ENCODE measurements around the gene PDZD7.

The PDZD7 gene

DNA sequence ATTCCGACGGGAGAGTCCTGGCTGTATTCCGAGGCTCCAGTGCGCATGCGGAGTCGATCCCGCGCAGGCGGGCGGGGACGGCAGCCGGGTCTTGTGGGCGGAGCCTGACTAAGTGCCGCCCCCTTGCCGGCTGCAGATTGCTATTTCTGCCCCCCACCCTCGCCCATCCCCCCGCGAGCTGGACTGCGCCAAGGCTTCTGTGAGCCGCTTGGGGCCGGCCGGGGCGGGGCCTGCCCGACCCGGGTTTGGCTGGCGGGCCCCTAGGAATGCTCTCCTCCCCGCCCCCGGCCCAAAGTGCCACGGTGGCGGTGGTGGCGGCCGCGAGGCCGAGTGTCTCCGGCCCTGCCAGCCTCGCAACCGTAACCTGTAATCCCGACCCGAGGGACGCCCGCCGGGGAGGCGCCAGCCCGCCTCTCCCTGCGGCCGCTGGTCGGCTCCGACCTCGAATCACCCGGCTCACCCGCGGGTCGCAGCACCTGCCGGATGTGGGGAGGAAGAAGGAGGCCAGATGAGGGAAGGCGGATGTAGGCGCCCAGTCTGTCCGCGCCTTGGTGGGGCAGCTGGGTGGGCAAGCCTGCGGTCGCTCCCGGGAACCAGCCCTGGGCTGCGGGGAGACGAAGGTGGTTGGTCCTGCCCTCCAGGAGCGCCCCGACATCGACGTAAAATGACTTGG lies 30.2 kb upstream of the PDZD7 start:
- peak; percentile 97 for DNase-seq

DNA sequence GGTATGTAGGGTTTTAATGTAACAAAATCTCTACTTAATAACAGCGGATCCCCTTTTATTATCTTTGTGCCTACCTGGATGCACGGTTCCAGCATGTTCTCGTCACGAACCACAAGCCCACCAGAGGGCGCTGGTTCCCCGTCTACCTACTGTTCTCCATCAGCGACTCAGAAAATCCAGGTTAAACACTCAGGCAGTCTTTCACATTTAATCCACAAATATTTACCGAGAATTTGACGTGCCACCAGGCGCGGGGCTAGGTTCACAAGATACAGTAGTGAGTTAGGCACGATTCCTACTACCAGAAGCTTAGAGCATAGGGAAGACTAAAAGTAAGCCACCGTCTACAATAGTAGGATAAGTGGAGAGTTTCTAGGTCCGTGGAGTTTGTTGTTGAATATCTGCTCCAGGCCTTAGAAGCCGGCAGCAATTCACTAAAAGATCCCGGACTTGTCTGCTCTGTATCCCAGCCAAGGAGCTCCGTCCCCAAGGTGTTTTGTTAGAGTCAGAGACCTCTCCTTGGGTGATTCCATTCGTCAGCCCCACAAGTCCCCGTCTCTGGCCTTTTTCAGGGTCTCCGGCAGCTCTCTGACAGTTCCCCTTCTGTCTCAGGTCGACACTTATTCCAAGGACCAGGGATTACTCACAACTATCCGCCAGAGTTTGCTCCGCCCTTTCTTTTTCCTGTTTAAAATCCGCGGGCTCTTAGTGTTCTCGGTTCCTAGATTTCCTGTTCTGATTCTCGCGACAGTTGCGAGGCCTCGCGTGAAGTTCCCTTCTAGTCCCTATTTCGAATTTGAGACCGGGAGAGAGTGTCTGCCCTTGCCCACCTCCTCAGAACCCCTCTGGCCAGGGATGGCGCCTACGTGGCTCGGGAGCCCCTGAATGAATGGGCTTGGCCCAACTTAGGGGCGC lies 29.4 kb upstream of the PDZD7 start:
- DNase-seq: peak; percentile 95

DNA sequence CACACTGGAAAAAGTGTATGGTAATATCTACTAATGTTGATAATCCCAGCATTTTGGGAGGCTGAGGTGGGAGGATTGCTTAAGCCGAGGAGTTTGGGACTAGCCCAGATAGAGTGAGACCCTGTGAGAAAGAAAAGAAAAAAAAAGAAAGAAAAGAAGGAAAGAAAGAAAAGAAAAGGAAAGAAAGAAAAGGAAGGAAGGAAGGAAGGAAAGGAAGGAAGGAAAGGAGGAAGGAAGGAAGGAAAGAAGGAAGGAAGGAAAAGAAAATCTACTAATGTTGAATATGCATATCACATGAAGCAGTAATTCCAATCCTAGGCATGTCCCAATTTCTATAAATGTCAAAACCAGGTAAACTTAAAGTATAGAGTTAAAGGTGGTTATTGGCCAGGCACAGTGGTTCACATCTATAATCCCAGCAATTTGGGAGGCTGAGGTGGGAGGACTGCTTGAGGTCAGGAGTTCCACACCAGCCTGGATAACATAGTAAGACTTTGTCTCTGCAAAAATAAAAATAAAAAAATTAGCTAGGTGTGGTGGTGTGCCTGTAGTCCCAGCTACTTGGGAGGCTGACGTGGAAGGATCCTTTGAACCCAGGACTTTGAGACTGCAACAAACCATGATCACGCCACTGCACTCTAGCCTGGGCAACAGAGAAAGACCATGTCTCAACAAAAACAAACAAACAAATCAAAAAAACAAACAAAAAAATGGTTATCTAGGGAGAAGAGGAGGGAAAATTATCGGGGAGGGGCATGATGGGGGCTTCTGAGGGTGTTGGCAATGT lies 25.6 kb upstream of the PDZD7 start:
- DNase-seq: no peak

DNA sequence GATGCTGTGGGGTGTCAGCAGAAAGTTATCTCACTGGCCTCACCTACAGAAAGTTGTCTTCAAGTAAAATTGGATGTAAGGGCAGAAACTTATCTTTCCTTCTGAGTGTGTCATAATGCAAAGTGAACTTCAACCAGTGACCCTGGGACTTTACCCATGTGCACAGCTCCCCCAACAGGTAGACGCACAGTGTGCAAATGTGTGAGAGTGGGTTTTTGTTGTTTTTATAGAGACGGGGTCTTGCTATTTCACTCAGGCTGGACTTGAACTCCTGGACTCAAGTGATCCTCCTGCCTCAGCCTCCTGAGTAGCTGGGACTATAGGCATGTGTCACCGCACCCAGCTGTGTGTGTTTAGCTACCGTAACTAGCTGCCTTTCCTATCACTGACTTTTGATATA lies 24.5 kb upstream of the PDZD7 start:
- DNase-seq: no peak

DNA sequence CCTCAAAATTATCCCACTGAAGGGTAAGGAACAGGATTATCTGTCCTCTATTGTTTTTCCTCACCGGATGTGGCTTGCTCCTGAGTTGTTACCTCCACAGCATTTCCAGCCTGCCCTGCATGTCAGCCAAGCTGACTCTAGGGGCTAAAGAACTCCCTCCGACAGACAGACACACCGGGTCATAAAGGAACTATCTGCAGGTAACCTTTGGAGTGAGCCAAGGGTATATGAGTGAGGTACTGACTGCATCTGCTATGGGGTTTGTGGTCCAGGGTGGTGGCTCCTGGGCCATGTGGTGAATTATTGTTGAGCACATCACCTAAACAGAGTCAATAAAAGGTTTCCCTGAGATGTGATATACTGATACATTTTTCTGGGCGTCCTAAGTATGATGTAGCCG lies 23.9 kb upstream of the PDZD7 start:
- no peak for DNase-seq

DNA sequence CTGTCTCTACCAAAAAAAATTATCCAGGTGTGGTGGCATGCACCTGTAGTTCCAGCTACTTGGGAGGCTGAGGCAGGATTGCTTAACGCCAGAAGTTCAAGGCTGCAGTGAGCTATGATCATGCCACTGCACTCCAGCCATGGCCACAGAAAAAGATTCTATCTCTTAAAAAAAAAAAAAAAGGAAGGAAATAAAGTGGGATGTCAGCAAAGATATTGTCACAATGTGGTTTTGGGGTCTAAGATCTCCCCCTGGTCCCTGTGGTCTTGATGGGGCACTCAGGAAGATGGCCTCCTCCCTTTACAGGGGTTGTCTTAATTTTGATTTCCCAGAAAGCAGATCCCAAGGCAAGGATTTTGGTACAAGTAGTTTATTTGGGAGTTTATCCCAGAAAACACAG lies 23.4 kb upstream of the PDZD7 start:
- DNase-seq: no peak

DNA sequence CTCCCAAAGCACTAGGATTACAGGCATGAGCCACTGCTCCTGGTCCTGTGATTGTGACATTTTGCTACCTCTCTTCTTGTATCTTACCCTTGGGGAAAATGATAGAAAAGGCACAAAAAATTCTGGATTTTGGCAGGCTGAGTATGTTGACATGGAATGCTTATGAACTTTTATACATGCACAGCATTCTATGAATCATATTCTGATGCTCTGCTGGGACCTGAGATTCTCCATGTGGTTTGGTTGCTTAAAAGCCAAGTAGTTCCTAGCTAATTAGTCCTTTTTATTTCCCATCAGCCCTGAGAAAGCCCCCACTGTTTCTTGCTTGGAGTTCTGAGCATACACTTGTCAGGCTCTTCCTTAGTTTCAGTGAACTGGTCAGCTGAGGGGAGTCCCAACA lies 22.6 kb upstream of the PDZD7 start:
- DNase-seq: no peak

DNA sequence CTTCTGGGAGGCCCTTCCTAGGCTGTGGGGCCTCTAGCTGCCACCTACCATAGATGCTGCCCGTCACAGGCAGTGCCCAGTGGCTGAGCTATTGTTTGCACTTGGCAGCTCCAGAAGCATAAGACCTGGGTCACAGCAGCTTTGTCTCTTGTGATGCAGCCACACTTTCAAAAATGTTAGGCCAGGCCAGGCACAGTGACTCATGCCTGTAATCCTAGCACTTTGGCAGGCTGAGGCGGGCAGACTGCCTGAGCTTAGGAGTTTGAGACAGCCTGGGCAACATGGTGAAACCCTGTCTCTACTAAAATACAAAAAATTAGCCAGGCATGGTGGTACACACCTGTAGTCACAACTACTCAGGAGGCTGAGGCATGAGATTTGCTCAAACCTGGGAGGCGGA lies 21.4 kb upstream of the PDZD7 start:
- DNase-seq: peak; percentile 74

DNA sequence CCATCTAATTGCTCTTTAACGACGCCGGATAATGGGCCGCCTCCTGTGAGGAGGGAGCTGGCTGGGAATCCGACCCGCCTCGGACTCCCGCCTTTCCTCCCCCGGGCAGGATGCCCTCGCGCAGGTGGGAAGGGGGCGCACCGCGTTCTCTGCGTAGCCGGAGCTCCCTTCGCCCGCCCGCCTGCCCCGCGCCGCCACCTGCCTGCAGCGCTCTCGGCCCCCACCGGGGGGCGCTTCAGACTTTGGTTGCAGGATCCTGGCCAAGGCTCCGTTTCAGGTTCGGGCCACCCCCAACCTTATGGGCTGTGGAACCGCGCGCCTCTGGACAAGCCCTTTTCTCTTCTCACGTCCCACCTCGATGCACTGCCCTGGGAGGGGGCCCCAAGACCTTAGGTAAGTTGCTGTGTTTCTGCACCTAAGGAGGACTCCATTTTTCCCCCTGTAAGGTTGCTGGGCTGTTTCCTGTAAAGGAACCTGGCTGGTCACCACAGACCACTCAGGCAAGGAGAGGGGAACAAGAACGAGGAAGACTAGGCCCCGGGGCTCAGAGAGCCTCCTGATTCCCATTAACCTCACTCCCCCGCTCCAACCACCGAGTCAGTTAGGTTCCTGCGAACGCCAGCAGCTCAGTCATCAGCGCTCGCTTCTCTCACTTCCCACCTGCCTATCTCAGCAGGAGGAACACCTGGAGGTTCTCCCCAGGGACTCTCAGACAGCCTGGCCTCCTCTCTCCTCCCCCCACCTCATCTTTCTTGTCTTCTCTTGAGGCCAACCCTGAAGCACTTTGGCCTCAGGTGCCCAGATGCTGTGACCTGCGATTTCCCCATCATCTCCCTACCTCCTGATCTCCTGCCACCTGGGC lies 19.5 kb upstream of the PDZD7 start:
- peak; percentile 90 for DNase-seq

DNA sequence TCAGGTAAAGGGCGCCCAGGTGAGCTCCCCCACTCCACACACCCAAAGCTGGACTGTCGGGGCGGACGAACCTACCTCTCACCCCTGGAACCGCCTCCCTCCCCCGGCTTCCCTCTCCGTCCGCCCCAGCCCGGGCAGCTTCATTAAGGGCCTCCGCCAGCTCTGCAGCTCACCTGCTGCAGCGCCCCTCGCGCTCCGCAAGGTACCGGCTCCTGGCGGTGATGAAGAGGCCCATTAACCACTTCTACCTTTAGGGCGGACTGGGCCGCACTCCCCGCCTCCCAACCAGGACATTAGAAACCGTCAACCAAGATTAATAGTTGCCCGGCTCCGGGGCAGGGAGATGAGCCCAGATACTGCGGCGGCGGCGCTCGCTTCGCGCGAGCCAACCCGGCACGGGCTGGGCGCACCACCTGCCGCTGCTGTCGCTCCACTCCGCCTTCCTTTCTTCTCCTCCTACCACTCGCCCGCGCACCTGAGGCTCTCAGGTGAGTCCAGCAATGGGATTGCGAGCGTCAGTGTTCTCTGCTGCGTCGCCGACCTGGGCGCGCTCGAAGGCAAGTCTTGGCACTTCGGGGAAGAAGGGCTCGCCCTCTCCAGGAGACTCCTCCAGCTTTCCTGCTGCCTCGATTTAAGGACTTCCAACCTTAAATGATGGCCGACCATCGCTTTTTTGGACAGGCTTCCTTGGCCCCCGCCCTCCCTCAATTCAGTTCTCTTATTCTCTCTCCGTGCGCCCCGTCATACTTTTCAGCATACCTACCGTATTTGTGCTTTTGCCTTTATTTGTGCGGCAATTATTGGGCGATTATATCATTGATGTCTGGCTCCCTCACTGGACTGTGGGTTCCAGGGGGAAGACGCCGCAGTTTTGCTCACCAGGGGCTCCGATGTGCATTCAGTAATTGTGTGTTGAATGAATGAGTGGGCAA lies 17.3 kb upstream of the PDZD7 start:
- DNase-seq: peak; percentile 75

DNA sequence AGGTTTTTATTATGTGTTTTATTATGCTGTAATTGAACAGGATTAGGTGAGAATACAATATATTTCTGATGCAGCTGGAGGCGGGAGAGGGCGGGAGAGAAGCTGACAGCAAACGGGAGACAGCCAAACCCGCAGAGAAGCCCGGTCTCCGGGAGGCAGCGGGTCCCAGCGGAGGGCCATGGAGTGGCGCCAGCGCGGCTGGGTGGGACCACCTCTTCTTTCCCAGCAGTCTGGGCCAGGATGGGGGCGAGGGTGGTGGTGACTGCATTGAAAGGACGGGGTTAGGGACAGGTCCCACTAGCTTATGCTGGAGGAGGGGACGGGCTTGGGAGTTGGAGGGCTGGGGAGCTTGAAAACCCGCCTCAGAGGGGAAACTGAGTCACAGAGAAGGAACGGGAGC lies 16.3 kb upstream of the PDZD7 start:
- DNase-seq: no peak

DNA sequence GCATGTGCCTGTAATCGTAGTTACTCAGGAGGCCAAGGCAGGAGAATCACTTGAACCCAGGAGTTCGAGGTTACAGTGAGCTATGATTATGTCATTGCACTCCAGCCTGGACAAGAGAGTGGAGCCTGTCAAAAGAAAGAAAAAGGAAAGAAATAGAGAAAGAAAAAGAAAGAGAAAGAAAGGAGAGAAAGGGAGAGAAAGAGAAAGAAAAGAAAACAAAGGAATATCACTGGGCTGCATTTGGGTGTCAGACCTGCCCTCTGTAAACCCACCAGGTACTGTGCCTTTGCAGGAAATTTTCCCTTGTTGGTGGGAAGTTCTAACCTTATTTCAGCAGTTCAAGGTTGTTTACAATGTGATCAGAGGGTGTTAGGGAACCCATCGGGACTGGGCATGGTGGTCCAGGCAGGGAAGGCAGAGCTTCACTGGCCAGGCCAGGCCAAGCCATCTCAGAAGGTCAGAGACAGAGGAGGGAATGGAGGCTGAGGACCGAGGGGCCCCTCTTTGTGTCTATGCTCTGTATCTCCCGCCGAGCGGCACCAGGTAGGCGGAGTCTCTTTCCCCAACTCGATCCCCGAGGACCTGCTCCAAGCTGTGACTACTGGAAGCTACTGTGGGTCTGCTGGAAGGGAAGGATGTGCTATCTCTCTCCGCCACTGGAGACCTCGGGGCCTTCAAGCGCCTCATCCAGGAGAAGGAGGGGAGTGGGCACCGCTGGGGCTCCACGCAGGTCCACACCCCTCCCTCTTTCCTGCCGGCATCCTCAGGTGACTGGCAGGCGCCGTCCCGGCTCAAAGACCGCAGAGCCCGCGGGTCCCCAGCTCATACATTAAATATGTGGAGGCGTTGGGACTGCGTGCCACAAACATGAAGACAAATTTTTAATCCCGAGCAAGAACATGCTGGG lies 15.7 kb upstream of the PDZD7 start:
- peak; percentile 71 for DNase-seq

DNA sequence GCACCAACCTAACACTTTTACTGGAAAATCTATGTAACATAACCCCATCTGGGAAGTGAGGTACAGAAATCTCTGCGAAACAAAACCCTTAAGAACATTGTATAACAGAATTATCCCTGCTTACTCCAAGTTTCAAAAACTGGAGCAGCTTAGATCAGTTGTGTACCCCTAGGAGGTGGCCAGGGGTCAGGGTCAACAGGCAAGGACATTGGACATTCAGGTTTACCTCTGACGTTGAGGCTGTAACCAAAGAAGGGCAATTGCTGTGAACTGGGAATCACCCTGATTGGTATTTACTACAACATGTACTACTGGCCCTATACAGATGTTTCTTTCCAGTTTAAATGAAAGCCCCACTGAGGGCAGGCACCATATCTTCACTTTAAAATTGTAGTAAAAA lies 13.2 kb upstream of the PDZD7 start:
- no peak for DNase-seq

DNA sequence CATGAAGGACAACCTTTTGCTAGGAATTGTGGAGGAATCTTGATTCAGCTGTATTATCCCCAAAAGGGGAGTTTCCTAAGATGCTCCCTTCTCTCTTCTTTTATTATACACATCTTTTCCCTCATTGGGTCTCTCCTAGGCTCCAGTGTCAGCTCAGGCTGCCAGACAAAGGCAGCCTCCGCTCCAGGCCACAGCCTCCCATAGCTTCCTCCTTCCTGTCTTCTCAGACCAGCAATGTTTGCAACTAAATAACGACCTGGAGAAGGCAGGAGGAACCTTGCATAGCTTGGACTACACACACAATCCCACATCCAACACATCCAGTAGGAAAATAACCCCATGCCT lies 12.4 kb upstream of the PDZD7 start:
- no peak for DNase-seq

DNA sequence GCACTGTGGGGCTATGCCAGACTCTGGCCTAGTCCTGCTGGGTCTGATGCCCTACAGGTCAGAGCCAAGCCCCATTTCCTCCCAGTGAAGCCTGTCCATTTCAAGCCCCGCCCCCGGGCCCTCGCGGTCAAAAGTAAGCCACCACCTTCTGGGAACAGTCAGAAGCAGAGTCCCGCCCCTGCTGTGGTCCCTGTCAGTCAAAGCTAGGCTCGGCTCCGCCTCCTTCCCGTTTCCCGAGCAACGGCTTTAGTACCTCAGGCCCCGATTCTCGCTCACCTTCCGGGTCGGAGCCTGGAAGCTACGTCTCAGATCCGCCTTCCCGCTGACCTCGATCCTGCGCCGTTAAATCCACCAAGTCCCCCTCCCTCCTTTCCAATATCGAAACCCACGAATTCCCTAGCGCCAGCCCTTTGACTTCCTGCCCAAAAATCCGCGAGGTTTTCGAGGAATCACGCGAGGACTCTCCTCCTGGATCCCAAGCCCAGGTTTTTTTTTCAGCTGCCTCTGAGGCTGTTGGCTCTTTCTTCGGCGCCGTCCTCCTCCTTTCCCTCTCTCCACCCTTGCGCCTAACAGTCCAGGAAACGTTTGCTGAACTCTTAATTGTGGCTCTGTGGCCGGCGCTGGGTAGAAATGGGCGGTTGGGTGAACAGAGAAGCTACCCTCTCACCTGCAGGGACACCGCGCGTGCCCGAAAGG lies 11.9 kb upstream of the PDZD7 start:
- peak; percentile 99 for DNase-seq

DNA sequence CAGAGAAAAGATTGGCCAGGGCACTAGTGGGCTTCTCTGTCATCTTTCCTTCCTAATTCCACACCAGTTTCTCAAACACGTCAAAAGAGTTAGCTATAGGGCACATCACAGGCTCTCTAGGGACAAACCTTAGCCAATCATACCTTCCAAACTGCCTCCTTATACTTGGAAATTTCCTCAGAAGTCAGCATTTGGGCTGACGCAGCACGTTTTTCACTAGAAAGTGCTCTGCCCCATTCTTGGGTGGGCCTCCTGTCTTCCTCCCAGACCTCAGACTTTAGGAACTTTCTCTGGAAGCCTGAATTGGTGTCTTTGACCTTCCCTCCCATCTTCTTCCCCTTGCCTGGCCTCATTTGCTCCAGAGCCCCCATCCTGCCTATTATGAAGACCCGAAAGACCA lies 11.2 kb upstream of the PDZD7 start:
- DNase-seq: no peak

DNA sequence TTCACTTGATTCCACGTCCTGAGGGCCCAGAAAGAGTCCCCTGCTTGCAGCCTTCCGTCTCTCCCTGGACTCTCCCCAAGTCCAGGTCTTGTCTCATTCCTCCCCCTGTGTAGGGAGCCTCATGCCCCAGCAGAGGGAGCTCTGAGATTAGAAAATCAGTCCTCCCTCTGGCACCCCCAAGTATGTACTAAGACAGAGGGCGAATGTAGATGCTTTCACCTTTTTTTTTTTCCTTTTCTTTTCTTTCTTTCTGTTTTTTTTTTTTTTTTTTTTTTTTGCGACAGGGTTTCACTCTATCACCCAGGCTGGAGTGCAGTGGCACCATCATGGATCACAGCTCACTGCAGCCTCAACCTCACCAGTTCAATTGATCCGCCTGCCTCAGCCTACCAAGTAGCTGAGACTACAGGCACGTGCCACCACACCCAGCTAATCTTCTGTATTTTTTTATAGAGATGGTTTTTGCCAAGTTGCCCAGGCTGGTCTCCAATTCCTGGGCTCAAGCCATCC lies 10.4 kb upstream of the PDZD7 start:
- peak; percentile 89 for DNase-seq

DNA sequence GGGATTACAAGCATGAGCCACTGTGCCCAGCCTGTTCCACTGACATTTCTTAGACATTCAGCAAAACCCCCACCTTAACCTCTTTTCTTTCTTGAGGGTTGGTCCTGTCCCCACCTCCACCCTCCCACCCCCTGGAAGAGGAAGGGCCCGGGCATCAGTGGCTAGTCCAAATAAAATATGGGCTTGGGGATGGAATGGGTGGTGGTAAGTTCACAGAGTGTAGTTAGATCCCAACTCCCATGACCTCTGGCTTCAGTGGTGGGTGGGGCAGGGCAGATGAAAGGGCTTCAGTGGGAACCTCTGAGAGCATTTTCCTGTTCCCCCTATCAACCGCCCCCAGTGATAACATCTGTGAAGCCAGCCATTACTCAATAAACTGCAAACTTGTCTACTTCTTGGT lies 9.9 kb upstream of the PDZD7 start:
- DNase-seq: no peak

DNA sequence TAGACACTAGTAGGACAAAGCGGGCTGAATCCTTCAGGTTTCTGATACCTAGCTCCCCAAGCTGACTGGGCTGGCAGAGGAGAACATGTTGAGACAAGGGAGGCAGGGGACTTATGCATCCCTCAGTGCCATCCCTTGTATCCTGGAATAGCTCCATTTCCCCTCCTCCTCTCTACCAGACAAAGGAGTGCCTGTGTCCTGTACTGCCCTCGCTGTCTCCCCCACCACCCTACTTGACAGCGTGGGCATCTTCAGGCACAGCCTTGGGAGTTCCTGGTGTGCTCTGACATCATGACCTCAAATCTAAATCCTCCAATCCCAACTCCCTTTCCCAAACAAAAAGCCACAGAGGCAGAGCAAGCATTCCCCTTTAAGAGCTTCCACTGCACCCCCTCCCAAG lies 9.1 kb upstream of the PDZD7 start:
- DNase-seq: no peak

DNA sequence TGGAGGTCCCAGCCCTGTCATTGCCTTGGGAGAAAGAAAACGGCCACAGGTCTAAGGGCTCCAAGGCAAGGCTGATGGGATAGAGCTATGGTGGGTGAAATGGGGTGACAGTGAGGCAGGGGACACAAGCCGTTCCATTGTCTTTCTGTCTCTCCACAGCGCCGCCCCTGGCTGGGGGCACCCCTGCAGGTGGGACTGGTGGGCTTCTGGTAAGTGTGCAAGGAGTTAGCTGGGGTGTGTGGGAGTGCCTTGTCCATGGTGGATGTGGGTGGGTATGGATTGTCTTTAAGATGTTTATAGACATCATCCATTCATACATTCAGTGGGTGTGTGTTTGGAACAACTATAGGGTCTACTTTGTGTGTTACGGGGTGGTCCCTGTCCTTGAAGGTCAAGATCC lies 7.6 kb upstream of the PDZD7 start:
- peak; percentile 56 for DNase-seq
